HCT116 (cell line): ENCODE data around the gene RPL12. TPM values are rescaled to one million over a fixed set of nuclear protein-coding genes. Genes with fewer than 3 reads are reported as not detected.

Experiments used
- ATAC-seq: fragments of 200-7000 bp; cut with Tn5 transposase; 2 replicates; pipeline ENCODE4 v1.9.1; 2020; ENCODE audit warnings: mild to moderate bottlenecking, moderate library complexity
- BruUV-seq: library from RNA; stranded (reverse); fragments of 400-500 nt; replicated peaks from 2 replicates; lab custom pipeline; 2021; lab: Mats Ljungman, UMichigan
- CTCF ChIA-PET: fragments of 300-600 bp; sonication (Branson Sonifier 250); formaldehyde crosslinking; loops from one replicate; lab custom pipeline; 2021; ENCODE audit warnings: antibody characterized with exemption; lab: Charles Lee
- POLR2A ChIA-PET: fragments of 300-600, 350-600 bp; sonication (Branson Sonifier 250); formaldehyde crosslinking; loops from one replicate; lab custom pipeline; 2021; ENCODE audit warnings: antibody characterized with exemption; lab: Charles Lee
- RAD21 ChIA-PET, 2 experiments: fragments of 300-600 bp; sonication (Branson Sonifier 250); formaldehyde crosslinking; loops; one replicate each; lab custom pipeline; 2023; ENCODE audit warnings: low total read pairs in 2 of 2; ENCODE audit not compliant: uncharacterized antibody in 2 of 2, unreplicated experiment in 2 of 2, low non-redundant PET in 1 of 2; lab: Charles Lee
- DNase-seq: peaks from one replicate; pipeline ENCODE4 v3.0.0-alpha.2; 2010; ENCODE audit warnings: low read depth, low spot score
- H2AFZ ChIP-seq: fragments of 200-600 bp; shearing (Covaris generic), sonication (generic); 2 replicates; pipeline ENCODE4 v1.6.1; 2017; ENCODE audit warnings: low read depth, mixed run types, mixed read lengths, antibody characterized with exemption, low read length; ENCODE audit not compliant: poor library complexity, severe bottlenecking
- H3K27ac ChIP-seq: 2 replicates; pipeline ENCODE4 v1.5.1; 2012; ENCODE audit warnings: low read depth, low read length
- H3K27me3 ChIP-seq: fragments of 200-600 bp; sonication (generic); 2 replicates; pipeline ENCODE4 v1.6.1; 2016; ENCODE audit warnings: mixed run types, low read length, mixed read lengths; ENCODE audit not compliant: insufficient read depth
- H3K36me3 ChIP-seq, 2 experiments: fragments of 200-500 bp in 1 of 2; fragments of 200-600 bp in 1 of 2; sonication (Bioruptor generic) in 1 of 2; sonication (generic) in 1 of 2; 2 replicates each; pipeline versions ENCODE4 v1.5.1 to v1.6.1; 2014 to 2016; ENCODE audit warnings: low read length in 2 of 2, inconsistent platforms in 1 of 2, mixed read lengths in 1 of 2, mixed run types in 1 of 2; ENCODE audit not compliant: insufficient read depth in 2 of 2, control insufficient read depth in 1 of 2
- H3K4me1 ChIP-seq, 2 experiments: fragments of 200-600 bp in 1 of 2; sonication (generic) in 1 of 2; 2 replicates each; pipeline versions ENCODE4 v1.5.1 to v1.6.1; 2012 to 2017; ENCODE audit warnings: low read length in 2 of 2, inconsistent platforms in 1 of 2, mild to moderate bottlenecking in 1 of 2, mixed read lengths in 1 of 2, mixed run types in 1 of 2, moderate library complexity in 1 of 2; ENCODE audit not compliant: insufficient read depth in 2 of 2, control insufficient read depth in 1 of 2
- H3K4me2 ChIP-seq: fragments of 200-600 bp; sonication (generic); 2 replicates; pipeline ENCODE4 v1.6.1; 2017; ENCODE audit warnings: mixed run types, low read length, mixed read lengths
- H3K4me3 ChIP-seq, 2 experiments: fragments of 200-600 bp in 1 of 2; sonication (generic) in 1 of 2; replicated peaks in 1 of 2; 2 replicates each; pipeline ENCODE4 v1.5.1; 2011 to 2016; ENCODE audit warnings: low read length in 2 of 2, control low read depth in 1 of 2, low read depth in 1 of 2, mild to moderate bottlenecking in 1 of 2, mixed read lengths in 1 of 2, mixed run types in 1 of 2
- H3K79me2 ChIP-seq: fragments of 200-600 bp; sonication (generic); 2 replicates; pipeline ENCODE4 v1.6.1; 2017; ENCODE audit warnings: mild to moderate bottlenecking, mixed run types, low read length, moderate library complexity, mixed read lengths; ENCODE audit not compliant: insufficient read depth
- H3K9ac ChIP-seq: fragments of 200-600 bp; sonication (generic); 2 replicates; pipeline ENCODE4 v1.6.1; 2016; ENCODE audit warnings: low read length, mixed read lengths
- H3K9me2 ChIP-seq: fragments of 200-600 bp; sonication (generic), shearing (Covaris generic); 2 replicates; pipeline ENCODE4 v1.6.1; 2017; ENCODE audit warnings: mixed run types, mild to moderate bottlenecking, moderate library complexity; ENCODE audit not compliant: insufficient read depth
- H3K9me3 ChIP-seq, 2 experiments: fragments of 200-500 bp in 1 of 2; fragments of 200-600 bp in 1 of 2; sonication (Bioruptor generic) in 1 of 2; sonication (generic) in 1 of 2; 2 replicates each; pipeline ENCODE4 v1.6.1; 2014 to 2017; ENCODE audit warnings: low read length in 2 of 2, mixed read lengths in 2 of 2, inconsistent platforms in 1 of 2, low read depth in 1 of 2, mild to moderate bottlenecking in 1 of 2, mixed run types in 1 of 2, moderate library complexity in 1 of 2; ENCODE audit not compliant: control insufficient read depth in 1 of 2, insufficient read depth in 1 of 2
- H4K20me1 ChIP-seq: fragments of 200-600 bp; sonication (generic), shearing (Covaris generic); 2 replicates; pipeline ENCODE4 v1.6.1; 2017; ENCODE audit warnings: mixed run types, mild to moderate bottlenecking, moderate library complexity; ENCODE audit not compliant: insufficient read depth
- EGR1 ChIP-seq: IDR thresholded peaks from 2 replicates; pipeline ENCODE4 v1.6.1; 2012; ENCODE audit warnings: low read depth
- RAD21 ChIP-seq: IDR thresholded peaks from 2 replicates; pipeline ENCODE4 v1.6.1; 2012; ENCODE audit warnings: low read depth, mild to moderate bottlenecking
- REST ChIP-seq: IDR thresholded peaks from 2 replicates; pipeline ENCODE4 v1.6.1; 2012; ENCODE audit warnings: low read depth
- intact Hi-C: fragments of 100-400 bp; cut with micrococcal nuclease; formaldehyde crosslinking; loops from 2 replicates; pipeline ENCODE4 v1.10.0; 2022
- total RNA-seq: library from RNA; stranded (reverse); gene quantifications from one replicate; pipeline ENCODE4 v1.2.1, GENCODE V29; 2021; ENCODE audit not compliant: unreplicated experiment

The RPL12 gene
- total RNA-seq, 1 experiment from 2014 or later: 2,679 TPM

DNA sequence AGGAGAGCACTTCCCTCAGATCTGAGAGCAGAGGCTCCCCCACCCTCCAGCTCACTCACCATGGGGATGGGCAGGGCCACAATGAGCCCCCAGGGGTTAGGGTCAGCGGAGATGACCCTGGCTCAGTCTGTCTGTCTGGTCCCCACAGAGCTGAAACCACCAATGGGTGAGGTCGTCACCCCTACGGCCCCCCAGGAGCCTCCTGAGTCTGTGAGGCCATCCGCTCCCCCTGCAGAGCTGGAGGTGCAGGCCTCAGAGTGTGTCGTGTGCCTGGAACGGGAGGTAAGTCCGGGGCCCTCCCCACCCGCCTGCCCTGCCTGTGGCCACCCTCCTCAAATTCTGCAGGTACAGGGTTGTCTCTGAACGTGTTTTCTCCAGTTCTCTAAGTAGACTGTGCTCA is 49.7 kb upstream of the RPL12 start (continued):
- no peak for TF ChIP-seq REST

- ChIA-PET RAD21 (no interaction called here), POLR2A (no interaction called here), CTCF (interaction anchor here (1.4 kb wide), 1 partner anchor 86 kb away, joined by 3 read pairs; no protein-coding TSS in a partner anchor)
- no peak overlapping the region for H3K27ac ChIP-seq
- H3K4me3 ChIP-seq: no peak overlapping the region
- H3K4me2 ChIP-seq: no peak overlapping the region
- no peak overlapping the region for H3K9ac ChIP-seq
- no peak for ATAC-seq
- no peaks in the 10 kb centered on the region for H3K9me2 ChIP-seq
- H3K9me3 ChIP-seq: no peaks in the 10 kb centered on the region
- TF ChIP-seq REST: no peak
- no peak for TF ChIP-seq EGR1
- TF ChIP-seq RAD21: no peak
- intact Hi-C loops: no loop called here
- H3K79me2 ChIP-seq: no peaks in the 10 kb centered on the region
- no peaks in the 10 kb centered on the region for H3K27me3 ChIP-seq
- no peak for DNase-seq
- BruUV-seq: no TSS peak
- H3K4me1 ChIP-seq: peaks cover 0 to 4% of the 10 kb centered on the region in 2 experiments; a peak in 1 of 4 replicates
- H4K20me1 ChIP-seq: no peaks in the 10 kb centered on the region
- H2AFZ ChIP-seq: no peak overlapping the region
- peaks cover 0 to 15% of the 10 kb centered on the region in 2 experiments; a peak in 2 of 4 replicates for H3K36me3 ChIP-seq
These were observed 49.2 kb upstream of the RPL12 start for GRCh38 chr9:127500399-127500798.
